Heart left ventricle (tissue), 16 donors: ENCODE data around the gene GSG1L. TPM values are rescaled to one million over a fixed set of nuclear protein-coding genes. Genes with fewer than 3 reads are reported as not detected.

Experiments
- ATAC-seq, 4 donors: fragments of 200-7000 bp; cut with Tn5 transposase; one replicate each; pipeline ENCODE4 v1.9.1; 2020 to 2022; ENCODE audit warnings: moderate library complexity in 4 of 4, mild to moderate bottlenecking in 3 of 4, moderate number of reproducible peaks in 1 of 4
- DNase-seq, 5 donors: peaks; one replicate each; pipeline ENCODE4 v3.0.0-alpha.2; 2020
- H3K27ac ChIP-seq, 12 donors: fragments of 200-600 bp; sonication (generic) in 4 of 12; one replicate each; pipeline versions ENCODE4 v1.5.0 to v1.8.0; 2016 to 2022; ENCODE audit warnings: mild to moderate bottlenecking in 2 of 12
- H3K27me3 ChIP-seq, 9 donors: fragments of 200-600 bp; sonication (generic) in 2 of 9; one replicate each; pipeline versions ENCODE4 v1.5.1 to v1.8.0; 2016 to 2022; ENCODE audit warnings: mild to moderate bottlenecking in 3 of 9
- H3K36me3 ChIP-seq, 9 donors: fragments of 200-600 bp; sonication (generic) in 2 of 9; one replicate each; pipeline versions ENCODE4 v1.5.0 to v1.8.0; 2018 to 2022; ENCODE audit warnings: mild to moderate bottlenecking in 2 of 9
- H3K4me1 ChIP-seq, 12 donors: fragments of 200-600 bp; sonication (generic) in 4 of 12; one replicate each; pipeline versions ENCODE4 v1.5.0 to v1.8.0; 2016 to 2022; ENCODE audit warnings: mild to moderate bottlenecking in 3 of 12
- H3K4me3 ChIP-seq, 12 donors: fragments of 200-600 bp; sonication (generic) in 4 of 12; one replicate each; pipeline versions ENCODE4 v1.5.0 to v1.8.0; 2017 to 2022; ENCODE audit warnings: mild to moderate bottlenecking in 9 of 12, moderate library complexity in 4 of 12
- H3K9me3 ChIP-seq, 12 donors: fragments of 200-600 bp; sonication (generic) in 4 of 12; one replicate each; pipeline versions ENCODE4 v1.5.0 to v1.8.0; 2016 to 2022; ENCODE audit warnings: mild to moderate bottlenecking in 1 of 12
- POLR2A ChIP-seq, 2 donors: fragments of 450-650 bp; IDR thresholded peaks; one replicate each; pipeline ENCODE4 v1.6.1; 2017; ENCODE audit warnings: antibody characterized with exemption in 2 of 2, mild to moderate bottlenecking in 2 of 2, moderate library complexity in 2 of 2
- WGBS, 4 donors: extraction: QIAGEN DNeasy Blood & Tissue Kit in 2 of 4; methylation state at CpG; one replicate each; pipeline versions ENCODE4 v1.1.5 to v1.1.7; 2013 to 2018; 5-methylcytosine and 5-hydroxymethylcytosine counted together
- intact Hi-C, 10 donors: fragments of 100-400 bp; cut with DNase I; formaldehyde crosslinking; loops; one replicate each; pipeline versions ENCODE4 v1.11.1 to v1.14.2; 2022
- polyA plus RNA-seq, 2 donors: library from polyadenylated mRNA; stranded (reverse); fragments of 200-250 nt; gene quantifications; one replicate each; pipeline ENCODE4 v1.2.3, GENCODE V29; 2013
- total RNA-seq, 9 donors: library from RNA; depleted of rRNA in 2 of 9; stranded (reverse); fragments of >200 nt in 2 of 9; fragmentation: NEBNext Ultra II Directional in 3 of 9; extraction: Animal tissue kit (Norgen Biotek cat#: 25700) in 3 of 9; gene quantifications; one replicate each; pipeline versions ENCODE4 v1.1.0 to v1.2.4, GENCODE V29; 2016 to 2023
- TF ChIP-seq, protein P1 (sequence below), 12 donors: fragments of 200-600 bp; sonication (generic) in 4 of 12; IDR thresholded peaks; one replicate each; pipeline versions ENCODE4 v1.5.0 to v1.8.0; 2018 to 2022; ENCODE audit warnings: antibody characterized with exemption in 12 of 12, mild to moderate bottlenecking in 5 of 12
- donor health status: ischemic (EF 13 %, LVEDD 7.1; RV severe dilation, severe dysfunction).
- donor health status: healthy with polysubstance abuse.
- donor health status: DM: no; HTN: yes; CAD: no.
- donor health status: DM: no; HTN: no; CAD: no.
- donor health status: ischemic (EF 25% LVEDD 6.9; RV normal size, moderate dysfunction).
- donor health status: ischemic (EF 25% LVEDD 5.7; RV mildly dilated, moderate dysfunction).
- donor health status: healthy.
- donor health status: DM: yes; HTN: yes; CAD: no.
- donor health status: ischemic (EF 35%, LVEDD 5.7; RV mildly dilated, moderate dysfunction).
- donor health status: nonischemic (EF 11% LVEDD 7.7; RV severe dilation, severe dysfunction).
- donor health status: DM: yes; HTN: yes; CAD: no.
- donor health status: PGD.
- donor health status: ischemic (EF 29% LVEDD 5.4; RV normal size, mild dysfunction).
- donor health status: nonischemic (EF 23%, LVEDD 6.1; RV moderate dilation, normal function).

Gene GSG1L
- total and polyA plus RNA-seq, 11 donors = 0.11 to 8.7 (median 1.8) TPM; not detected in 4

GRCh38 chr16:27852681-27853080 is 210.8 kb downstream of the GSG1L start:
- H3K4me1 ChIP-seq = peaks cover 0 to 12% (median 2%) of the 10 kb centered on the region in 12 donors
- intact Hi-C loops = loop anchor here in 1 of 10 donors (5.0 kb wide), 1 partner anchor 345 kb away; no protein-coding TSS in a partner anchor
- no peak for DNase-seq
- H3K36me3 ChIP-seq = no peaks in the 10 kb centered on the region
- WGBS, 4 donors = 66 to 73% (median 70%) methylated on average over 13 of the region's 13 CpGs
- TF ChIP-seq POLR2A (IDR thresholded peaks at IDR 0.05) = no peak
- TF ChIP-seq, protein P1, sequence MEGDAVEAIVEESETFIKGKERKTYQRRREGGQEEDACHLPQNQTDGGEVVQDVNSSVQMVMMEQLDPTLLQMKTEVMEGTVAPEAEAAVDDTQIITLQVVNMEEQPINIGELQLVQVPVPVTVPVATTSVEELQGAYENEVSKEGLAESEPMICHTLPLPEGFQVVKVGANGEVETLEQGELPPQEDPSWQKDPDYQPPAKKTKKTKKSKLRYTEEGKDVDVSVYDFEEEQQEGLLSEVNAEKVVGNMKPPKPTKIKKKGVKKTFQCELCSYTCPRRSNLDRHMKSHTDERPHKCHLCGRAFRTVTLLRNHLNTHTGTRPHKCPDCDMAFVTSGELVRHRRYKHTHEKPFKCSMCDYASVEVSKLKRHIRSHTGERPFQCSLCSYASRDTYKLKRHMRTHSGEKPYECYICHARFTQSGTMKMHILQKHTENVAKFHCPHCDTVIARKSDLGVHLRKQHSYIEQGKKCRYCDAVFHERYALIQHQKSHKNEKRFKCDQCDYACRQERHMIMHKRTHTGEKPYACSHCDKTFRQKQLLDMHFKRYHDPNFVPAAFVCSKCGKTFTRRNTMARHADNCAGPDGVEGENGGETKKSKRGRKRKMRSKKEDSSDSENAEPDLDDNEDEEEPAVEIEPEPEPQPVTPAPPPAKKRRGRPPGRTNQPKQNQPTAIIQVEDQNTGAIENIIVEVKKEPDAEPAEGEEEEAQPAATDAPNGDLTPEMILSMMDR (IDR thresholded peaks at IDR 0.05) = no peak
- H3K4me3 ChIP-seq = no peak overlapping the region
- H3K27me3 ChIP-seq = peaks cover 0 to 29% (median 0%) of the 10 kb centered on the region in 9 donors
- H3K9me3 ChIP-seq = no peaks in the 10 kb centered on the region
- H3K27ac ChIP-seq = no peak overlapping the region
- no peak for ATAC-seq

DNA sequence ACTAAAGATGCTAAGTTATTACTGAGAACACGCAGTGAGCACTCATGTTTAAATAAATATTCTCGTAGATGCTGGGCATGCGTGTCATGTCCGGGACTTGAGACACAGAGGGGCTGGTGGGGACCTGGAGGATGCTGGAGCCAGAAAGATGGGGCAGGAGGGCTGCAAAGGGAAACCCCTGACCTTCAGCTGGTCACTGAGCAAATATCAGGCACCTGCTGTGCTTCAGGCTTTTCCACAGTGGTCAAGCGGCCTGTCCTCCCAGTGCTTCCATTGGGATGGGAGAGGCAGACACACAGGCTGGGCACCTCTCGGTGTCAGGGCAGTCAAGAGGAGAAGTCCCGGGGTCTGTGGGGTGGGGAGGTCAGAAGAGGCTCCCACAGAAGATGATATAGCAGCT is 211.4 kb downstream of the GSG1L start:
- Histone ChIP-seq H3K4me3 (no peak overlapping the region), H3K4me1 (peaks cover 0 to 12% (median 2%) of the 10 kb centered on the region in 12 donors), H3K27ac (no peak overlapping the region), H3K36me3 (no peaks in the 10 kb centered on the region), H3K27me3 (peaks cover 0 to 29% (median 0%) of the 10 kb centered on the region in 9 donors), H3K9me3 (no peaks in the 10 kb centered on the region)
- no peak for DNase-seq
- no peak for ATAC-seq
- intact Hi-C loops = loop anchor here in 1 of 10 donors (5.0 kb wide), 1 partner anchor 345 kb away; no protein-coding TSS in a partner anchor
- WGBS, 4 donors = 81 to 93% (median 87%) methylated on average over 7 of the region's 7 CpGs
- TF ChIP-seq, protein P1 (IDR thresholded peaks at IDR 0.05) = no peak
- TF ChIP-seq POLR2A (IDR thresholded peaks at IDR 0.05) = no peak

DNA sequence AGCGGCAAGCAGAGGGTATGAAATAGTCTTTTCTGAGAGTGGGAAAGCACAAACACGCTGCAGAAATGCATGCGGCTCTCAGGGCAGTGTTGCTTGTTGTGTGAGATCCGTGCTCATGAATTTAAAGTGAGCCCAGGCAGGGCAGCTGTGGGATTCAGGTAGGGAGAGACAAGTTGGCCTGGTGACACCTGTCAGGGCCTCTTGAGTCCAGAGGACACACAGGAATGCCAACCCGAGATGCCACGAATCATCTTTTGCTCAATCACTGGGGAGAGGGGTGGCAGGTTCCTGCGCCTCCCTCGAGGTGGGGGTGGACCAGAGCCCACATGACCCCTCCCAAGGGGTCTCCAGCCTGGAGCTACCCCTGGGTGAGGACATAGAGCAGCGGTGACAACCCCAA is 211.9 kb downstream of the GSG1L start:
- Histone ChIP-seq H3K27me3 (peaks cover 0 to 29% (median 0%) of the 10 kb centered on the region in 9 donors), H3K9me3 (no peaks in the 10 kb centered on the region), H3K27ac (no peak overlapping the region), H3K4me1 (peaks cover 0 to 12% (median 2%) of the 10 kb centered on the region in 12 donors), H3K36me3 (no peaks in the 10 kb centered on the region), H3K4me3 (no peak overlapping the region)
- DNase-seq = no peak
- WGBS, 4 donors = 64 to 77% (median 71%) methylated on average over 5 to 9 of the region's 9 CpGs
- no peak for ATAC-seq
- TF ChIP-seq, protein P1 (IDR thresholded peaks at IDR 0.05) = no peak
- TF ChIP-seq POLR2A (IDR thresholded peaks at IDR 0.05) = no peak
- intact Hi-C loops = loop anchor here in 1 of 10 donors (5.0 kb wide), 1 partner anchor 344 kb away; no protein-coding TSS in a partner anchor

DNA sequence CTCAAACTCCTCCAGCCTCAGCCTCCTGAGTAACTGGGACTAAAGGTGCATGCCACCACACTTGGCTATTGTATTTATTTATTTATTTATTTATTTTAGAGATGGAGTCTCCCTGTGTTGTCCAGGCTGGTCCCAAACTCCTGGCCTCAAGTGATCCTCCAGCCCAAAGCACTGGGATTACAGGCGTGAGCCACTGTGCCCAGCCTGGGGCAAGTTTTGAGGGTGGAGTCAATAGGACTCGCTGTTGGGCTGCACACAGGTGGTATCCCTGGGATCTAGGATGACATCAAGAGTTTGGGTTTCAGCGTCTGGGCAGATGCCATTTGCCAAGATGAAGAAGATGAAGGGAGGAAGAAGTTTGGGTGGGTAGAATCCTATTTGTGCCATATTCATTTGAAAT is 213.9 kb downstream of the GSG1L start:
- intact Hi-C loops = loop anchor here in 1 of 10 donors (5.0 kb wide), 1 partner anchor 342 kb away; no protein-coding TSS in a partner anchor
- 81 to 88% (median 87%) methylated on average over 3 of the region's 3 CpGs for WGBS, 4 donors
- no peak for DNase-seq

More for the DNA sequence above, 213.9 kb downstream of the GSG1L start:
- no peak for ATAC-seq
- TF ChIP-seq, protein P1 (IDR thresholded peaks at IDR 0.05) = no peak
- H3K4me3 ChIP-seq = no peak overlapping the region
- no peaks in the 10 kb centered on the region for H3K36me3 ChIP-seq
- H3K9me3 ChIP-seq = peaks cover 0 to 4% (median 0%) of the 10 kb centered on the region in 12 donors
- H3K27ac ChIP-seq = no peak overlapping the region
- H3K4me1 ChIP-seq = peaks cover 0 to 12% (median 2%) of the 10 kb centered on the region in 12 donors
- peaks cover 0 to 40% (median 0%) of the 10 kb centered on the region in 9 donors for H3K27me3 ChIP-seq
